K562 (cell line): ENCODE data around the gene GPR78.
"Not testable (repeated sequence)": the region's sequence is repeated elsewhere in the genome, so short reads cannot be mapped to it uniquely, and the experiment has no call there.

ENCODE experiments used
- EP300 ChIP-seq: IDR thresholded peaks from 2 replicates; pipeline ENCODE4 v1.6.1; 2012; ENCODE audit warnings: low read length, improper control_type of control experiment
- PPARD ChIP-seq: fragments of 250-450 bp; sonication (Bioruptor Pico); IDR thresholded peaks from 2 replicates; pipeline ENCODE4 v1.8.0; 2022; ENCODE audit warnings: inconsistent platforms, mild to moderate bottlenecking, moderate library complexity
- STAG1 ChIP-seq: sonication (generic); formaldehyde crosslinking; IDR thresholded peaks from 2 replicates; pipeline ENCODE4 v1.5.0; 2020; ENCODE audit warnings: missing genetic modification reagents, borderline replicate concordance
- ZNF589 ChIP-seq: fragments of 200-800 bp; sonication (Bioruptor generic); IDR thresholded peaks from 2 replicates; pipeline ENCODE4 v1.6.1; 2016; ENCODE audit warnings: low read depth, missing genetic modification characterization, missing compliant biosample characterization
- TF ChIP-seq, protein P1 (sequence below): fragments of 450-650 bp; formaldehyde crosslinking; IDR thresholded peaks from 2 replicates; pipeline ENCODE4 v1.4.0; 2020; ENCODE audit warnings: mild to moderate bottlenecking

DNA sequence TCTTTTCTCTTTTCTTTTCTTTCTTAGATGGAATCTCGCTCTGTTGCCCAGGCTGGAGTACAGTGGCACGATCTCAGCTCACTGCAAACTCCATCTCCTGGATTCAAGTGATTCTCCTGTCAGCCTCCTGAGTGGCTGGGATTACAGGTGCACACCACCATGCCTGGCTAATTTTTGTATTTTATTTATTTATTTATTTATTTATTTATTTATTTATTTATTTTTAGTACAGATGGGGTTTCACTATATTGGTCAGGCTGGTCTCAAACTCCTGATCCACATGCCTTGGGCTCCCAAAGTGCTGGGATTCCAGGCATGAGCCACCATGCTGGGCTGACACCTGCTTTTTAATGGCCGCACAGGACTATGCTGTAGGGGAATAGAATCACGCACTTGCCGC, 3.6 kb upstream of the GPR78 start:
- TF ChIP-seq, protein P1, sequence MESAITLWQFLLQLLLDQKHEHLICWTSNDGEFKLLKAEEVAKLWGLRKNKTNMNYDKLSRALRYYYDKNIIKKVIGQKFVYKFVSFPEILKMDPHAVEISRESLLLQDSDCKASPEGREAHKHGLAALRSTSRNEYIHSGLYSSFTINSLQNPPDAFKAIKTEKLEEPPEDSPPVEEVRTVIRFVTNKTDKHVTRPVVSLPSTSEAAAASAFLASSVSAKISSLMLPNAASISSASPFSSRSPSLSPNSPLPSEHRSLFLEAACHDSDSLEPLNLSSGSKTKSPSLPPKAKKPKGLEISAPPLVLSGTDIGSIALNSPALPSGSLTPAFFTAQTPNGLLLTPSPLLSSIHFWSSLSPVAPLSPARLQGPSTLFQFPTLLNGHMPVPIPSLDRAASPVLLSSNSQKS (CRISPR knock-in tag) = not testable (repeated sequence)
- TF ChIP-seq ZNF589 (CRISPR knock-in tag); STAG1 (CRISPR knock-in tag); EP300; PPARD (CRISPR knock-in tag): not testable (repeated sequence)
